Forelimb muscle (tissue), 1 donor: ENCODE measurements around the gene NEK6. TPM values are rescaled to one million over a fixed set of nuclear protein-coding genes. Genes with fewer than 3 reads are reported as not detected.

ENCODE experiments used
- DNase-seq: peaks from one replicate; pipeline ENCODE4 v3.0.0-alpha.2; 2013; ENCODE audit warnings: low read depth
- polyA plus RNA-seq: library from polyadenylated mRNA; unstranded; fragments of 120-200 nt; gene quantifications from one replicate; pipeline ENCODE4 v1.2.1, GENCODE V29; 2013; ENCODE audit not compliant: insufficient read length

The NEK6 gene
- polyA plus RNA-seq, 1 donor, result 30.5 TPM

DNA sequence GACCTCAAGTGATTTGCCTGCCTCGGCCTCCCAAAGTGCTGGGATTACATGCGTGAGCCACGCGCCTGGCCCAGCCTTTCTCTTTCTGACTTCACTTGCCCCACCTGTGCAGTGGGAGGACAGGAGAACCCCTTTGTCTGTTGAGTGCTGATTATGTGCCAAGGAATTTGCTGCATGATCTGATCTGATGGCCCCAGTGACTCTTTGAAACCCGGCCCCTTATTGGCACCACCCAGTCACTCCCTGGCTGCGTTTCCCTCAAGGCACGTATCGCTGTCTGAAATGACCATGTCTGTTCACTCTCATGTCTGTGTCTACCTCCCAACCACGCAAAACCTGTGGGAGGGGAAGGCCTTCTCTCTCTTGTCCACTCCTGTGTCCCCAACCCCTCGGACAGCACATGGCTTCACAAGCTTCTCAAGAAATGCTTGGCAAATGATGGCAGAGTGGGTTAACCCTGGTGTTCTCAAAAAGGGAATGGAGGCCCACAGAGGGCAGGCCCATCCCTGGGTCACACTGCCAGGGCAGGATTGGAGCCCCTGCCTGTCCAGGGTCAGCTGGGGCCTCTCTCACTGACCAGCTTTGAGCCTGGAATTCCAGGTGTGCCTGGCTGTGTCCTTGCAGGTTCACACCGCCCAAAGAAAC is 21.9 kb downstream of the NEK6 start:
- no peak for DNase-seq

DNA sequence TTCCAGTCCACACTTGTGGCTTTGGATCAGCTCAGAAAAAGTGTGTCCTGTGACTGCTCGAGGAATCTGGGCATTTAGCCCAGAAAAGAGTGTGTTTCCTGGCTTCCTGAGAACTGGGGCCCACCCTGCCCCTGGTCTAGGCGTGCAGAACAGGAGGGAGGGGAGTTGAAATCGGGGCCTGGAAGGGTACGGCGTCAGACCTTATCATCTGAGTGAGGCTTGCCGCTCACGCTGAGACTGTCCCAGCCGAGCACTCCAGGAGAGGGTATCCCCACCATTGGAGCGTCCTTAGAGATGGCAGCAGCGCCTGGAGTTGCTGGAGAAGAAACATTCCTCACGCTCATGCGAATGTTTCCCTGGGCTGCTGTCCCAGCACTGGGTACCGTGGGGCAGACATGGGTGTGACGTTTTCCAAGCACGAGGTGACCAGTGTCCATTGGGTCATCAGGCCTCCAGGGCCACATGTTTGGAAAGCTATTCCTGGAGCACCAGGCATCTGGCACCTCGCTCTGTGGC is 22.5 kb downstream of the NEK6 start:
- DNase-seq, result peak; percentile 83

DNA sequence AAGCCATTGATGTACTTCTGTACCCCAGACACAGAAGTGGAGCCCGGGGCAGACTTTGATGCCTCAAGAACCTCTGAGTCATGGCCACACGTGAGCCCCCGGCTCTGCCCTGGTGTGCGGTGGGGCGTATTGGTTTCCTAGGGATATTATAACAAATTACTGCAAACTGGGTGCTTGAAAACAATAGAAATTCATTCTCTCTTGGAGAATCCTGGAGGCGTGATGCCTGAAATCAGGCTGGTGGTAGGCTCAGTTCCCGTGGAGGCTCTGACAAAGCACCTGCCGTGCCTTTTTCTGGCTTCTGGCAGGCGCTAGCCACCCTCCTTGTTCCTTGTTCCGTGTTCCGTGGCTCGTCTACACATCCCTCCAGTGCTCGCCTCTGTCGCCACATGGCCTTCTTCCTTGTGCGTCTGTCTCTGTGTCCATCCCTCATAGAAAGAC is 24.2 kb downstream of the NEK6 start:
- no peak for DNase-seq

DNA sequence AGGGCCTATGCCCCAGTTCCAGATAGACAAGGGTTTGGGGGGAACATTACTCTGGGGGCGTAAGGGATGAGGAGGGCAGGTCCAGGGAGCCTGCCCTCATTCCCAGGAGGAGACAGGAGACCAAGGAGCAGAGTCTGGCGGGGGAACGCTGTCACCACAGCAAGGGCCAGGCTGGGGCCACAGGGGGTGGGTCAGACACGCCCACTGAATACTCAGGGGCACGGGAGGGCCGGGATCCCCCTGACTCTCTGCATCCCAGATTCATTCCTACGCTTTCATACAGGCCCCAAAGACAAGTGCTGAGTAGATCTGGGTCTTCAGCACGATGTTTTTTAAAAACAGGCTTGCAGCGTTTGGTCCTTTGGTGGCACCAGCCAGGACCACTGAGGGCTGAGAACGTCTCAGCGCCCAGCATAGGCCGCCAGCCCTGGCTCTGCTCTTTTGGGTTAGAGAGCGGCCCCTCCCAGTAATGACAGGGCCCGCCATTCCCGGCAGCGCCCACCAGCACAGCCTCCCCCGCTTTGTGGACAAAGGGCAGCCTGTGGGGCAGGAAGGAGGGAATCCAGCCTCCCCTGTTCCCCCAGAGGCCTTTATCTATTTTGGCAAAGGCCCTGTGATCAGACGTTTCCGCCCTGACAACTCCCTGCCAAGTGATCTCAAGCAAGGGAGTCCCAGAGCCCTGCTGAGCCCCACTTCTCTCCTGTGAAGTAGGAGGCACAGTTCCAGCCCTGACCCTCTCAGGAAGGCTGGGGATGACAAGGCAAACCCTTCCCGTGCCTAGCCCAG is 24.9 kb downstream of the NEK6 start:
- no peak for DNase-seq

DNA sequence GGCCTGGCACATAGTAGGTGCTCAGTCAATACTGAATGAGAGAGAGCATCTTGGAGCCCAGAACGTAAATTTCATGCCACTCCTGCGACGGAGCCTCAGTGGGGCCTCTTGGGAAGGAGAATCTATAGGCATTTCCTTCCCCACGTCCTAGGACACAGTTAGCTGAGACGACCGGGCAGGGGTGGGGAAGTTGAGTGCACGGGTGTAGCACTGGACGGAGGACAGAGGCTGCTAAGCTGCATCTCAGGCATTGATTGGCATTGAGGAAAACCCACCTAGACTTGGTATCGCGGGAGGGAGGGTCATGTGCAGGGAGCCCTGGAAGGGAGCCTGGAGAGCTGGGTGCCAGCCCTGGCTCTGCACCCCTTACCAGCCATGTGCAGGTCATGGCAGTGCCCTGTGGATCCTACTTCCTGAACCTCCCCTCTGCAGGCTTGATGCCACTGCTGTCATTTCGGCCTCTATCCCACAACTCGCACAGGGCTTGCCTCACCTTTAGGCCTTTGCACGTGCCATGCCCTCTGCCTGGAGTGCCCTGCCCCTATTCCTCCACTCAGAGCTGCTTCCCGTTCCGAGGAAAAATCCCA is 25.6 kb downstream of the NEK6 start:
- DNase-seq, result no peak

DNA sequence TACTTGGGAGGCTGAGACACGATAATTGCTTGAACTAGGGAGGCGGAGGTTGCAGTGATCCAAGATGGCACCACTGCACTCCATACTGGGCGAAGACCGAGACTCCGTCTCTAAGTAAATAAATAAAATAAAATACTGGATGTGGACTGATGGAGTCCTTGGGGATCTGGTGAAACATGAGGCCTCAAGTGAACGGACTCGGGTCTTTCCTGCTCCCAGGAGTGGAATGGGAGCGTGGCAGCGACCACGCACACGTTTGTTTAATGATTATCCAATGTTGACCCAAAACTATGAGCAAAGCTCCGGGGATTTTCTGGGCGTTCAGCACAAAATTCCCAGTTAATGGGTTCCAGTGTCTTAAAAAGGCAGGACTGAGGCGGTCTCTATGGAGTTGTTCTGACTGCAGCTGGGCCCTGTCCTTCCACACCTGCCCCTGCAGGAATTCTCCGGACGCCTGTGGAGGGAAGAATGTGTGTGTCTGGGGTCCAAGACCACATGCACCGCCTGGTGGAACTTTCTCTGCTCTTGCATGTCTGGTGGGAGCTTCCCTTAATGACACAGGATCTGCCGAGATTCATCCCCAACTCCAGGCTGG is 26.6 kb downstream of the NEK6 start:
- DNase-seq, result no peak

DNA sequence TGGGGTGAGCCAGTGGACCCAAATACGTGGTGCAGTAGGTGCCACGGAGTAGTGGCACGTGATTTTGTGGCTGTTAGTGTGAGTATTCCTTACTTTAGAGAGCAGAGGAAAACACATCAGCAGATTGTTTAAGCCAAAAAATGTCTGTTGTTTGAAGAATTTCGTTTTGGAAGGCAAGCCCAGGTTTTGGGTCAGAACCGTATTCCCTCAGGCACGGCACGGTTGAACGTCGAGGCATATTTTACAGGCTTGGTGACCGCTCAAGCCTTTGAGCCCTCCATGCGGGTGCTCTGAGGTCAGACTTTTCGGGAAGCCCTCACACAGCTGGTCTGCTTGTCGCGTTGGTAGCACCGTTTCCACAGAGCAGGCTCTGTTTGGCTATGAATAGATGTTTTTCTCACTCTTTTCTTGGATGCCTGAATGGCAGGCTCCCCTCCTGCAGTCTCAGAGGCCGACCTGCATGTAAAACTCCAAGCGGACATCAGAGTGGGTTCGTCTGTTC is 27.2 kb downstream of the NEK6 start:
- DNase-seq, result no peak

DNA sequence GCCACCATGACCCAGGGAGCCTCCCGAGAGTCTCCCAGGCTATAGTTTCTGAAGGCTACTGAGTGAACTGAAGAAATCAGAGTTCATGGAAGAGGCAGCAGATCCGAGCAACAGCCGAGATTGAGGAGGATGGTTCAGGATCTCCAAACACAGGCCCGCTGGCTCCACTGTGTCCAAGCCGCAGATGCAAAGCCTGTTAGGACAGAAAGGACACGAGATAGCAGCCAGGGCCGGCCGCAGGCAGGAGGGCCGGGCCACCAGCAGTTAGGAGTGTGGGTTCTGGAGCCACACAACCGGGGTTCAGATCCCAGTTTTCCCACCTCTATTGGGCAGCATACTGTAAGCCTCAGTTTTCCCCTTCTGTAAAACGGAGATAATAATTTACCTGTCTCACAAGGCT is 27.7 kb downstream of the NEK6 start:
- DNase-seq, result no peak

DNA sequence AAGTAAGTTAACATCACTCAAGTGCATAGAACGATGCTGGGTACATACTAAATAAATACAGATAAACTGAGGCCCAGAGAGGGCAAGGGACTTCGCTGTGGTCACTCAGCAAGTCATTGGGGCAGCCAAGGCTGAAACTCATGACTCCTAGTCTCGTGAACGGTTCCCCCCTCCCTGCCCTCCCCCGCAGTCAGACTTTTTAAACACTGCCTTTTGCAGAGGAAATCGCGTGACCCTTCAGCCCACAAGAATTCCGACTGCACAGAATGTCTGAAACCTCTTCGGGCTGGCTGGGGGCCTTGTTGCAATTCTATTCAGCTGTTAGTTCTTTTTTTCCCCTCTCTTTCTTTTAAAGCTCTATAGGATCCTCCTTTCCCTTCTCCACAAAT is 28.1 kb downstream of the NEK6 start:
- peak; percentile 59 for DNase-seq

DNA sequence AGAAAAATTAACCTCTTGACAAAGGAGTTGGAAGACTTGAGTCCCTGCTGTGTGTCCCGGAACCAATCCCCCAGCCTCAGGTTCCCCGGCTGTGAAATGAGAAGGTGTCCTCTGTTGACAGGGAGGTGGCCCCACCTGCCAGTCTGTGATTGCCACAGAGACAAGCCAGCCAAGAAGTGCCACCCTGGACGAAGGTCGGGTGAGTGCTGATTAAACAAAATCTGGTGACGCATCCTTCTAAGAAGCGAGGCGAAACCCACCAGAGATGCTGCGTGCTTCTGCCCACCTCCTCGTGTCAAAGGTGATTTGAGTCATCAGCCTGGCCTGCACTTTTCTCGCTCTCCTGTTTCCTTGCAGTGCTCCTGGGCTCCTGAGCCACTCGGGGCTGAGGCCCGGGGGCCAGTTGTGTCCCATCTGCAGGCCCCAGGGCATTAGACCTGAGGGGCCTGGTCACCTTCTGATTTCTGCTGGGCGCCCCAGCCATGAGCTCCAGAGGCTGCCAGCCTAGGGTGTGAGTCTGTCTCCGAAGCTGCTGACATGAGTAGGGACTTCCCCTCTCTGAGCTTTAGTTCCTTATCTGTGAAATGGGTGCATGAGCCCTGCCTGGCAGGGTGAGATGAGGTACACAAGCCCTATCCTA is 28.7 kb downstream of the NEK6 start:
- no peak for DNase-seq

DNA sequence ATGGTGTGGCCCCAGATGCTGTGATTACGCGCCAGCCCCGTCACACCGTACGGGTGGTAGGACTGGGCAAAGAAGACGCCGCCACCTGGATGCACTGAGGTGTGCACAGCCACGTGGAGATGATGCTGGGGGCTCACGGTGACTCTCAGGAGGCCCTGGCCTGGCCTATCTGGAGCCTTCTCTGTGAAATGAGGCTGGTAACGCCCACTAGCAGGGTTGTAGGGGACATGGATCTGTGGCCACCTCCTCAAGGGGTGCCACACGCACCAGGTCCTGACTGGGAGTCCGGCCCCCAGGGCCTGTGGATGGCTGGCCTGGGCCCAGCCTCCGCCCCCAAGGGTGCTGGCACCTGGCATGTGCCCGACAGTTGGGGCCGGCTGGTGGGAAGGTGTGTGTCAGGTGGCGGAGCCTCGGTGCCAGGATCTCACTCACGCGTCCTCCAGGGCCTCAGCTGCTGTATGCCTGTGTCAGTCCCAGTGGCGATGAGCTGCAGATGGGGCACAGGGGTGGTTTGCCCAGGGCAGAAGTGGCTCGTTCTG is 32.4 kb downstream of the NEK6 start:
- no peak for DNase-seq

DNA sequence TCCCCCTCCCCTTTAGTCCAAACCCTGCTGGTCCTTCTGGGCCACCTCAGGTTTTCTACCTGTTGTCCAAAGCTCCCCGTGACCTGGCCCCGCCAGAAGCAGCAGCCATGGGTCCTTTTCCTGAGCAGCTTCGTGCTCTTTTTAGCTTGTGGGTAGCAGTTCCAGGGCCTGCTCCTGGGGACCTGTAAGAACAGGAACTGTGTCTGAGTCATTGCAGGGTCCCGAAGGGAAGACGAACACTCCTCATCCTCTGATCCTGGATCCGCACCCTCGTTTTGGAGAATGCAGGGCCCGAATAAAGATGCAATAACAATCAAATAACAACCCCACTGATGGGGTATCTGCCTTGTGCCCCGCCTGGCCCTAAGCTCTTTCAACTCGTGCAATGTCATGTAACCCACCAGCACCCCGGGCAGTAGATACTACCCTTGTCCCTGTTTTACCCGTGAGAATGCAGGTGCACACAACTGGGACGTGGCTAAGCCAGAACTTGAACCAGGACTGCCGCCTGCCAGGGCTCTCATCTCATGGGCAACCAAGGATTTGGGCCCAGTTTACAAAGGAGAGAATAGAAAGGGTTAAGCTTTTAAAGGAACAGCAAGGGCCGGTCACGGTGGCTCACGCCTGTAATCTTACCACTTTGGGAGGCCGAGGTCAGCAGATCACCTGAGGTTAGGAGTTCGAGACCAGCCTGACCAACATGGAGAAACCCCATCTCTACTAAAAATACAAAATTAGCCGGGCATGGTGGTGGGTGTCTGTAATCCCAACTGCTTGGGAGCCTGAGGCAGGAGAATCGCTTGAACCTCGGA is 33.2 kb downstream of the NEK6 start:
- DNase-seq, result no peak

DNA sequence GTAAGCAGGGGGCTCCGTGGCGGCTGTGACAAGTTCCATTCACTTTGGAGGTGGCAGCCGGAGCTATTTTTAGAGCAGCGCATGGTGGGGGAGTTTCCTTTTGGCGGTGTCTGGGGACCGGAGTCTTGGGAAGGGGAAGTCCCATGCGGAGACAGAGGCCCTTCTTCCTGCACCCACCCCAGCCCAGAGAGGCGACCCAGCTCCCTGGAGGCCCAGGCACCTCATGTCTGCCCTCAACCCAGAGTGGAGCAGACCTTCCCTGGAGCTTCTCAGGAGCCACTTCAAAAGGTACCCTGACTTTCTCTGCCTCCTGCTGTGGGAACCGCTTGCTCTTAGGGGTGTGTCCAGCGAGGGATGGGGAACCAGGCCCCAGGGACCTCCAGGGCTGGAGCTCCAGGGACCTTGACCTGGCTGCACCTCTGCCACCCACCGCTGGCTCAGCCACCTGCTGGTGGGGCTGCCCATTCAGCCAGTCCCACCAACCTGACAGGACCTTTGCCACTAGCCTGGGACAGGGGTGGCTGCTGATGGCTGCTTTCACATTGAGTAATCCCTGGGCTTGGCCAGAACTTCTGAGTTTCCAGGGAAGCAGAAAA is 34.1 kb downstream of the NEK6 start:
- no peak for DNase-seq

DNA sequence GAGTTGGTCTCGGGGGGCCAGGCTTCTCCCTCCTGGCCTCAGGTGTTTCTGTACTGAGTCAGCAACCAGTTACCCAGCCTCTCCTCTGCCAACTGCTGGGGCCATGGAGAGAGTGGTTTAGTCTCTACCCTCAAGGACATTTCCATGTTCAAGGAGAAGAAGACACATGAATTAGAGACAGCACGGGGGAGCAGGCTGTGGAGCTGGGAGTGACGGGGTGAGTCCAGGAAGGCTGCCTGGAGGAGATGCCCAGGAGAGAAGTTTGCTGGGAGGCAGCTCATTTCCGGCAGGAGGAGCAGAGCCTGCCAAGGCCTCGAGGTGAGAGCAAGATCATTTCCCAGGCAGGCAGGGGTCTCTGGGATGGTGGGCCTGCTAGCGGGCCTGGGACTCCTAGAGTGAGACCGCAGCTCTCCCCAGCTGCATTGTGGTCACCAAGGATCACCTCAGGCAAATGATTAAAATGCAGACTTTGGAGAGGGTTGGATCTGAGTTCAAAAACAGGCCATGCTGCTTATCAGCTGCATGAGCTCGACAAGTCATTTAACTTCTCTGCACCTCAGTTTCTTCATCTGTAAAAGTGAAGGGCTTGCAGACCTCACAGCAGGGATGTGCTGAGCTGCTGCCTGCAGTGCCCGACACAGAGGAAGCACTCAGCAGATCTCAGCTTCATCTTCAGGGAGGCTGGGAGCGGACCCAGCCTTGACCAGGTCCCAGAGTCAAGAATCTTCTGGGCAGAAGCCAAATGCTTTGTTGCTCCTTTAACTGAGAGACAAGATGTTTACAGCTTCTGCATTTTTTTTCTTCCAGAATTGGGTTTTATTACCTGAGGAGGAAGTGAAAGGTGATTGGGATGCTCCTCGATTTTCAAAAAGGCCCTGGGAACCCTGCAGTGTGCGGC is 35.2 kb downstream of the NEK6 start:
- DNase-seq, result no peak

DNA sequence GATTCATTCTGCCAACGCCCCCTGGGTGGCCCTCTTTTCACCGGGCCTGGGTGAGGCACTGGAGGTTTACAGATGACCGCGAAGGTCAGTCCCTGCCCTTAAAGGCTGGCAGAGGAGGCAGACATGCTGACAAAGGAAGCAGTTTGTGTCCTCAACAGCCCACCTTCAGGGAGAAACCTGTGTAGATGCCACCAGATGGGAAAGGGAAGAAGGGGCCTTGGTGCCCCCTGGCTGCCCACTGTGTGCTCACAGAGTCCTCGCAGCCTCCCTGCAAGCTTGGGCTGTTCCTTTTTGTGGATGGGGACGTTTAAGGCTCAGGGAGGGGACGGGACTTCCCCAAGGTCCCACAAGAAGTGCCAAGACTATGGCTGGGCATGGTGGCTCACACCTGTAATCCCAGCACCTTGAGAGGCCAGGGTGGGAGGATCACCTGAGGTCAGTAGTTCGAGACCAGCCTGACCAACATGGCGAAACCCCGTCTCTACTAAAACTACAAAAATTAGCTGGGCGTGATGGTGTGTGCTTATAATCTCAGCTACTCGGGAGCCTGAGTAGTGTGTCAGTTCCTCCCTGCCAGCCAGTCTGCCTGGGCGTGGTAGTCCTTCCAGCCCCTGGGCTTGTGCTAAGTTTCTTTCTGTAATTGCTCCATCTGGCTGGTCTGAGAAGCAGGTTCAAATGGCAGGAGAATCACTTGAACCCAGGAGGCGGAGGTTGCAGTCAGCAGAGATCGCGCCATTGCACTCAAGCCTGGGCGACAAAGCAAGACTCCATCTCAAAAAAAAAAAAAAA is 36.2 kb downstream of the NEK6 start:
- no peak for DNase-seq

DNA sequence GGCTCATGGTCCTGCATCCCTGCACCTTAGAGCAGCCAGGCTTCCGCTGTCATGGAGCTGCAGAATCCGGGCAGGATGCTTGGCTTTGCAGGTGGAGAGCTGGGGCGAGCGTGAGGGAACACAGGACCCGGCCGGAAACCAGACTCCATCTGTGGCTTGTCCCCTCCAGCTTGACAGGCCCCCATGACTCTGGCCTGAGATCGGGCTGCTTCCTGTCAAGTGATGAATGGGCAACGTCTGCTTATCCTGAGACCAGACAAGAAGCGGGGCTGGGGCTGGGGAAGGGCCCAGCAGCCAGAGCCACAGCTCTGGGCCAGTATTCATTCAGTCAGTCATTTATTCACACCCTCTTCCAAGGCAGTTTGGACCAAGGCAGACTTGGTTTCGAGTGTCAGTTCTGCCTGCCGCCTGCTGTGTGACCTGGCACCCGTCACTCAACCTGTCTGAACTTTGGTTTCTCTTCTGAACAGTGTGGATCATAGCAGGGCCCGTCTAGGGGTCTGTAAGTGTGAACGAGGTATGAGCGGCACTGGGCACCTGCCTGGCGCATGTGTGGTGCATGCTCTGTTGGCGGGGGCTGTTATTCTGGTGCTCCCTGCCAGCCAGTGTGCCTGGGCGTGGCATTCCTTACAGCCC is 37.5 kb downstream of the NEK6 start:
- DNase-seq, result no peak

DNA sequence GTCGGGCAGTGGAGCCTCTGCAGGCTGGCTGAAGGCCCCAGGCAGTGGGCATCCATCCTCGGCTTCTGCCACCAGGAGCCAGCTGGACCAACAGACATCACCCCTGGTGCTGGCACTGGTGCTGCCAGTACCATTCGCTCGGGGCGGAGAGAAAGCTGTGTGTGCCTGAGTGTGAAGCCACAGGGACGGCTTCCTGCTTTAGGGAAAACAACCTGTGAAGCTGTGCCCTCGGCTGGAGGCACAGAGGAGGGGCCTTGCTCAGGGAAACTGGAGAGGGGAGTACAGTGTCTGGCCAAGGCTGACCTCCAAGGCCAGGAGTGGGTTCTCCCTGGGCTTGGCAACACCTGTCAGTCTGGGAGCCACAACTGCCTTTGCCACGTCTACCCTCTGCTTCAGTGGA is 38.3 kb downstream of the NEK6 start:
- DNase-seq, result no peak
